GM21619 (cell line): ENCODE data around the gene FZD7.

ENCODE experiments used
- ATAC-seq: cut with Tn5 transposase; IDR thresholded peaks from one replicate; pipeline ENCODE4 v1.9.1; 2021; ENCODE audit not compliant: unreplicated experiment

FZD7 gene

DNA sequence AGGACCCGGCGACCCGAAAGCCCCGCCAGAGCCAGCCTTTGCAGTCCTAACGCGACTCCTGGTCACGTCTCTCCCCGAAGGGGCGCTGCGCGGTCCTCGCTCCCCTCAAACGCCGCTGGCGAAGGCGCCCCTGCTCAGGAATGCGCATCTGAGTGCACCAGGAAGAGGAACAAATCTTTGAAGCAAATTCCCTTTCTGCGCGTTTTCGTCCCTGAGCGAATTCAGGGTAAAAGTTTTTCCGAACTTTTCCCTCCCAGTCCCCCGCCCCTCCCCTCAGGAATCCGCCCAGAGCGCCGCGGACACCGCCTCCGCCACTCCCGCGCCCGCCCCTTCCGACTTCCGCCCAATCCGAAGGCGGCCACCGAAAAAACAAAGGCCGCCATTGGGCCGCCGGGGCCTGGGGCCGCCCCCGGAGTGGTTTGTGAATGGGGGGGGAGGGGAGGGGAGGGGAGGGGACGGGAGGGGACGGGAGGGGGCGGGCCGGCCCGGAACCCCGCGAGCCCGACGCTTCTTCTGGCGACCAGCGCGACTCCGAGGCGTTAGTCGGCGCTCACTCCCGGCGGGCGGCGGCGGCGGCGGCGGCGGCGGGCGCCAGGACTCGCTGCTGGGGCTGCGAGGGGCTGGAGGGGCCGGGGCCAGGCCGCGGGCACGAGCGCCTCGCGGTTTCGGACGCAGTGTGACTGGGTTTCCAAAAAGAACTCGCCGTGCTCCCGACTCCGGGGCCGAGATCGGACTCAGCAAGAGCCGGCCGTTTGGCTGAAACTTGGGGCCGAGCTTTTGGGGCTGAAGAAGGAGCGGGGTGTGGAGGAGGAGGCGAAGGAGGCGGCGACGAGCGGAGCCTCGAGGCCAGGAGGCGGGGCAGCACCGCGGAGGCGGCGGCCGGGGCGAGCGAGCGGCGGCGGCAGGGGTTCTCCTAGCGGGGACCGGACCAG, at the start of gene FZD7:
Gene FZD7 (plus strand): TSS at position 539 of the 932 bp plus-strand sequence. CDS start 793 bp downstream, outside the sequence.
- ATAC-seq = peak; percentile 80

GRCh38 chr2:201984333-201984732, 49.3 kb upstream of the FZD7 start:
- no peak for ATAC-seq

GRCh38 chr2:201984800-201985525, 48.7 kb upstream of the FZD7 start:
- ATAC-seq = no peak

- ATAC-seq = no peak
Measured at GRCh38 chr2:201985728-201986462, 47.8 kb upstream of the FZD7 start.

GRCh38 chr2:201986463-201986735, 47.3 kb upstream of the FZD7 start:
- ATAC-seq = no peak

DNA sequence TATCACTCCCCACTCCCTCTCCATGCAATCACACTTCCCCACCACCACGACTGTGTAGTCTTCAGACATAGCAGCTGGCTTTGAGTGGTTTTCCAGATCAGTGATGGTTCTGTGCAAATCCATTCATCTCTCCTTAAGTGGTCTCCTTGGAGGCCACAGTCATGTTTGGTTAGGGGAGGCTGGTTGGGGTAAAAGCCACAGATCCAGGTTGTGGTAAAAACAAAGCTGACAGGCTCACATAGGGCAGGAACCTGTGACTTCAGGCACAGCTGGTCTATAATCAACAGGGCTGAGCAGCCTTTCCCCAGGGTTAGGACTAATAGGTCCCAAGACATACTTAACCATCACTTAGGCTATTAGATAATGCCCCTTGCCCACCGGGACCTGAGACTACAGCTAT, 46.2 kb upstream of the FZD7 start:
- ATAC-seq = no peak

- no peak for ATAC-seq
Measured at GRCh38 chr2:201990069-201990468, 43.6 kb upstream of the FZD7 start.

- no peak for ATAC-seq
Measured at GRCh38 chr2:201992960-201993359, 40.7 kb upstream of the FZD7 start.

- no peak for ATAC-seq
Measured at GRCh38 chr2:201994973-201995638, 38.5 kb upstream of the FZD7 start.

GRCh38 chr2:201996006-201996405, 37.6 kb upstream of the FZD7 start:
- no peak for ATAC-seq

- no peak for ATAC-seq
Measured at GRCh38 chr2:201996679-201997314, 36.9 kb upstream of the FZD7 start.

DNA sequence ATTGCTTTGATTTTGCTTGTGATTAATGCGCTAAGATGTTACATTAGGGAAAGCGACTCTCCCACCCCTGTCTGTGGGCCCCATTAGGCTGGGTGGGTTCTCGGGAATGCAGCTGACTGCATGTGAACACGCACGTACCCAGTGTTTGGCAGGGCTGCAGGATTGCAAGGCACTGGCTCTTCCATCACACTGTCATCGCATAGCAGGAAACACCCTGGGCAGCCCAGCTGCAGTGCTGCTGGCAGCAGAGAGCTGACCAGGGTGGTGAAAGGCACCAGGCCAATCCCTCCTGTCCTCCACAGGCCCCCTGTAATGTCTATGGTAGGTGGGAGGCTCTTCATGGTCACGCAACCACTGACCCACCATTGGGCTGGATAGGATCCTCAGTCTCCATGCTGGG, 34.4 kb upstream of the FZD7 start:
- ATAC-seq = no peak

DNA sequence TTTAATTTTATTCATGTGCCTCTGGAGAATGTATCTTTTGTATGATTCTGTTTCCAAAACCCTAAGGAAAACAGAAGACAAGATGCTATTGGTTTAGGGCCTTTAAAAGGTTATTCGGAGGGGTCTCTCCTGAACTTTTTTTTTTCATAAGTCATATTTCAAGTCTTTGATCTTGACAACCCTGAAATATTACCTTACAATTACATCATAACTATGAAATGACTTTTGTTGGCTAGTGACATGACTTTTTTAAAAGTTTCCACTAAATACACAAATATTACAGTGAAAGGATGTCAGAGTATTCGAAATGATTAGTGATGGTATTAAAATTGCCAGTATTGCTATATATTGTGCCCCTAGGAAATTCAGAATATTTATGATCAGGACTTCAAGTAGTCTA, 31.8 kb upstream of the FZD7 start:
- ATAC-seq = no peak

DNA sequence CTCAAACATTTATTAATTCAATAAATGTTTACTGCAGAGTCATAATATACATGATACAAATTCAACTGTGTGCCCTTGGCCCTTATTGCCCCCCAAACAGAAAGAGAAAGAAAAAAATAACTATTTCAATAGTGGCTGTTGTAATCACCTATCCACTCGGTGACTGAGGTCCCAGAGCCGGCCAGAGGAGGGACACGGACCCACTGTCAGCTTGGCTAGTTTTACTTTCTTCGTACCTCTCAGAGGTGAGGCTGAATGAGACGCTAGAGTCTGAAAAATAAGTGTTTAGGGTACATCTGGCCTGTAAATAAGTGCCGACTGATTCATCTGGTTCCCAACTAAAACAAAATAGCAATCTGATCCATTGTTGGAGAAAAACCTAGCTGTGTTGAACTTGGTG, 31.3 kb upstream of the FZD7 start:
- ATAC-seq = no peak

DNA sequence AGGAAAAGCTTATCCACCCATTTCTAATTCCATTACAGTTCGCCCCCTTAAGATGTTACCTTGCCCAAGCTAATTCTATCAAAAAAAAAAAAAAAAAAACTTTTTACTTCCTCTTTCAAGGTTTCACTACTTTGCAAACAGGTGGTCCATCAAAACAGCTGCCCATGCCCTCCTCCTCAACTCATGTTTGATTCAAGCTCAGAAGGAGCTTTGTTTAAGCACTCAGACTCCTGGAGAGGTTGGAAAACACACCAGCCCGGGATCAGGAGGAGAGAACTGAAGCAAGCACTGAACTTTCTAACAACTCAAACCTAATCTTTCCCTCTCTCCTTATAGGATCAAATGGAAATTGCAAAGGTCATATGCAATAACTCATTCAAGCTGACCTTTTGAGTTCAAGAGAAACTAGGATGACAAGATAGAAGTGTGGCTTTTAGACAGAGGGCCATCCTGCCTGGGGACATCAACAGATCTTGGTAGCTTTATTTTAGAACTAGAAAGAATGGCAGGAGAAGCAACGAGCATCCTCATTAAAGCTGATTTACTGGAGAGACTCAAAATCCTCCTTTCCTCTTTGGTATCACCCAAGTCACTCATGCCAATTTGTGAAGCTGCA, 28.3 kb upstream of the FZD7 start:
- ATAC-seq = no peak

GRCh38 chr2:202006301-202006700, 27.4 kb upstream of the FZD7 start:
- ATAC-seq = no peak

GRCh38 chr2:202007015-202007982, 26.4 kb upstream of the FZD7 start:
- no peak for ATAC-seq

GRCh38 chr2:202007983-202008354, 25.7 kb upstream of the FZD7 start:
- ATAC-seq = no peak

DNA sequence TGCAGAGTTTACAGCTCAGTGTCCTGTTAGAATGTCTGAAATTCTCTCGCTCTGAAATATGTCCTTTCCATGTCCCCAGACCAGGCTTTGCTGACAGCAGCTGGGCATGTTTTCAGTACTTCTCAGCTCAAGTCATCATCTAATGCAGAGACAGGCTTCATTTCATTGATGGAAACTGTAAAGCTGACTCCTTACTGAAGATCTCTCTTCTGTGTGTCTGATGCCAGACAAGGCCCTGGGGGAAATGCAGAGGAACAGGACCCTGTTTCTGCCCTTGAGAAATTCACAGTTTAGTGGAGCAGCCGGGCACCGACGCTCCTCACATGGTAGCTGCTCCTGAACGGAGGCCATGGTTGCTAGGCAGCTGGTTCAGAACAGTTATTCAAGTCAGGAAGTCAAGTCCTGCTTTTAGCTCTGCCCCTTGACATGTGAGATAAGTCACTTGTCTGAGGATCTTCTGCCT, 24.6 kb upstream of the FZD7 start:
- no peak for ATAC-seq
